ENCODE measurements around the gene ZNF30.
"Not testable (repeated sequence)": the region's sequence is repeated elsewhere in the genome, so short reads cannot be mapped to it uniquely, and the experiment has no call there.

Gene ZNF30

DNA sequence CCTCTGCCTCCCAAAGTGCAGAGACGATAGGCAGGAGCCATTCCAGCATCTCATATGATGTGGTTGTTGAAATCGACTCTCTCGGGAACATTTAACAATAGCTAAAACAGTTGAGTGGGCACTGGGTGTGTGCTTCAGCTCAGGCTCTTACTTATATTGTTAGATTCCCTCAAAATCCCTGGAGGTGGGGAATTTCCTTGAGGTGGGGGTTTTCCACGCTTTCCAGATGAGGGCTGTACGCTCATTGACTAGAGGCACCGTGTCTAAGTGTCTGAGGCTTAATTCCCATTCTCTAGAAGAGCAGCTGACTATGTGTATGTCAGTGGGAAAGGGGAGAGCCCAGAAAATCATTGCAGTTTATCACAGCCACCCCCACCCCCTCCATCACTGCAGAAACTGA is 62.6 kb downstream of the ZNF30 start:
- DNase-seq = no peak

DNA sequence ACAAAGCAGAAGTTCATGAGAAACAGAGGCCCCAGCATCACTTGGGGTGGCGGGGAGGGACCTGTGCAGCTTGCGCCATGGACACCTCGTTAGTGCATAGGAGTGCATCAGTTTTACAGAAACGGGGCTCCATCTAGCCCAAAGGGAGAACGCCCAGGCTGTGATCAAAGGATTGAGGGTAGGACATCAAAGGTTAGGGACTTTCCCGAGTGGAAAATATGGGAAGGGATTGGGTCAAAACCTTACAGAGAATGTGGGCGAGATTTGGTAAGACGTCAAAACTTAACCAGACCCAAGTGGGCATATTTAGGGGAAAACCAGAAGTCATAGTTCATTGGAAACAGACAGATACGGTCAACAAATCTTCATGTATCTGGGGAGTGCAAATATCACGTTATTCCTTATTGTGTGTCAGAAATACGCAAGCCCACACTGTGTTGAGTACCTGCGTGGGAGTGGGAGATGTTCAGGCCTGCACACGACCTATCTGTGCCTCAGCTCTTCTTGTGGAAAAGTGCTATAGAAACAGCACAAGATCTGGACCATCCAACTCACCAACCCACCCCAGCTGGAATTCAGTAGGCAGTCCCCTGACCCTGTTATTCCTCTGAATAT is 64.0 kb downstream of the ZNF30 start:
- no peak for DNase-seq

DNA sequence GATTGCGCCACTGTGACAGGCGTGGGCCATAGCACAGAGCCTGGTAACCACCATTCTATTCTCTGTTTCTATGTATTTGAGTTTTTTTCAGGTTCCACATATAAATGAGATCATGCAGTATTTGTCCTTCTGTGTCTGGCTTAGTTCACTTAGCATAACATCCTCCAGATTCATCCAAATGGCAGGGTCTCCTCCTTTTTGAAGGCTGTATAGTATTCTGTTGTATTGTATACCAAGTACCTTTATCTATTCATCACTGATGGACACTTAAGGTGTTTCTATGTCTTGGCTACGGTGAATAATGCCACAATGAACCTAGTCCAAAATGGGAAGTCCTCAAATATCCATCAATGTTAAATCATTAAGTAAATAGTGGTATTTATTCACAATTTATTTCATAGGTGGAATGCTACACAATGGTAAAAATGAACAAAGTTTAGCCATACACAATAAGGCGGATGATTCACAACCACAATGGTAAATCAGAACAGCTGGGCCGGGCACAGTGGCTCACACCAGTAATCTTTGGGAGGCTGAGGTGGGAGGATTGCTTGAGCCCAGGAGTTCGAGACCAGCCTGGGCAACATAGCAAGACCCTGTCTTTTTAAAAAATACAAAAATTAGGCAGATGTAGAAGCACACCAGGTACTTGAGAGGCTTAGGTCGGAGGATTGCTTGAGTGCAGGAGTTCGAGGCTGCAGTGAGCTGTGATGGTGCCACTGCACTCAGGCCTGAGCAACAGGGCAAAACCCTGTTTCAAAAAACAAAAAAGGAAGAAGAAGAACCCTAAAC is 65.0 kb downstream of the ZNF30 start:
- no peak for DNase-seq

DNA sequence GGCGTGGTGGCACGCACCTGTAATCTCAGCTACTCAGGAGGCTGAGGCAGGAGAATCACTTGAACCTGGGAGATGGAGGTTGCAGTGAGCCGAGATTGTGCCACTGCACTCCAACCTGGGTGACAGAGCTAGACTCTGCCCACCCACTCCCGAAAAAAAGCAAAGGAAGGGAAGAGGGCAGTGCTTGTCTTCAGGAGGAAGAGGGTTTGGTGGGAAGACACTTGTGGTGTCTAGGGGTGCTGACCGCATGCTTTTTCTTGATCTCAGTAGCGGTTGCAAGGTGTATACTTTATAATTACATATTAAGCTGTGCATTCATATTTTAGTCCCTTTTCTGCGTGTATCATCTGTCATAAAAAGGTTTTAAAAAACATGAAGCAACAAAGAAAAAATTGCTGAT is 65.9 kb downstream of the ZNF30 start:
- DNase-seq = not testable (repeated sequence)

DNA sequence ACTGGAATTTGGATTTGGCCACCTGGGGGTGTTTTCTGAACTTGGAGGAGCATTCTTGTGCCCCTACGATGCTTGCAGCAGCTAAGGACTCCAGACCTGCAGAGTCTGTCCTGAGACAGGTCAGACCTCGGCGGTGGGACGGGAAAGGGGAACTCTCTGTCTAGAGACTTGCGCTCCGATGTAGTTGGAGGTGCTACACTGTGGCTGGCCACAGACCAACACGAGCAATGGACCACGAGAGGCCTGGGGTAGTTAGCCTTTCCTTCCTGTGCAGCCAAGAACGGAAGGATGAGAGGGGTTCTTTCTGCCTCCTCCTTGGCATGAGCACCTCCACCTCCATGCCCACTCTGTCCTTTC is 67.6 kb downstream of the ZNF30 start:
- DNase-seq = no peak

Data from C1 segment of cervical spinal cord (tissue), 14 donors.